HG02938 (cell line): ENCODE results near the gene SHISA6.

Source experiments
- ATAC-seq: cut with Tn5 transposase; IDR thresholded peaks from one replicate; pipeline ENCODE4 v1.9.1; 2021; ENCODE audit warnings: mild to moderate bottlenecking, moderate library complexity; ENCODE audit not compliant: unreplicated experiment

The SHISA6 gene

DNA sequence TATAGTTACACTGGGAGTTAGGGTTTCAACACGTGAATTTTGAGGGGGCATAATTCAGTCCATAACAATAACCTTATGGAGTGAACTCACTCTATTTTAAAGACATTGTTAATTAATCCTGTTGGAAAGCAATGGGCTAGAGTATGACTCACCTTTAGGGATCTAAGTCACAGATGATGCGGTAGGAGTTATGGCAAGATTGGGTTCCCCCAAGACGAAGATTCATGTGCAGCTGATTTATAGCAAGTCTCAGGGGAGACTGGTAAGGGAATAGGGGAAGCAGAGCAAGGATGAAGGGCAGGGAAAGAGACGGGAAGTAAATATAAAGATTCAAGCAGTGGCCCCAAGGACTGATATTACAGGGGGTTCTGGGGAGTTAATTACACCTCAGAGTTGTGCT is 197.7 kb downstream of the SHISA6 start:
- ATAC-seq = no peak

DNA sequence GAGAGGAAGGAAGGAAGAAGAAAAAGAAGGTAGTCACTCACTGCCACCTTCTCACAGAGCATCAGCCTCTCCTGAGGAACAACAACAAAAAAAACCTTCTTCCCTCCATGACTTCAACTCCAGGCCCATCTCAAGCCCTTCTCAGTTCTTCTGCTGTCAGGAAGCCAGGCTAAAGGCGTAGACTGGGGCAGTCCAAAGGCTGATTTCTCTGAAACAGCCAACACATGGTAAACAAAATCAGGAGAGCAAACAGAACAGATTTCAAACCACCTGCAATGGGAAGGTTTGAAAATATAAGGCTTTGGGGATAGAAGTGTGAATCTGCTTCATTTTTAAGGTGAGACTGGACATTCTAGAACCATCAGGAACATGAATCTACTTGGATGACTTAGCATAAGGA is 200.0 kb downstream of the SHISA6 start:
- ATAC-seq = no peak

DNA sequence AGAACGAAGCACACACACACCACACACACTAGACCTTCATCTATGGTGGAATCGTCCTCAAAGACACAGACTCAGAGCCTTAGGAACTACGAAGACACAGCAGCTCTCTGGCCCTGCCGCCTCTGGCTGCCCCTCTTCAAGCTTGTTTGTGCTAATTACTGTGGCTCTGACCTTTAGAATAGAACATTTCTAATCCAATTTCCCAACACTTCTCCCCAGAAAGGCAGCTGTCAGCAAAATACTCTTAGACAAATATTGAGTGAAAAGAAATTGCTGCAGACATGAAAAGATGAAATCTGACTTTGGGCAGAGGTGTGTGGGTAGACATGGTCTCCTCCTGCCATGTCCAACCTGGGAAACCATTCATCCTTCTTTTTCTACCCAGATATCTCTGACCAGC is 205.3 kb downstream of the SHISA6 start:
- ATAC-seq = no peak

DNA sequence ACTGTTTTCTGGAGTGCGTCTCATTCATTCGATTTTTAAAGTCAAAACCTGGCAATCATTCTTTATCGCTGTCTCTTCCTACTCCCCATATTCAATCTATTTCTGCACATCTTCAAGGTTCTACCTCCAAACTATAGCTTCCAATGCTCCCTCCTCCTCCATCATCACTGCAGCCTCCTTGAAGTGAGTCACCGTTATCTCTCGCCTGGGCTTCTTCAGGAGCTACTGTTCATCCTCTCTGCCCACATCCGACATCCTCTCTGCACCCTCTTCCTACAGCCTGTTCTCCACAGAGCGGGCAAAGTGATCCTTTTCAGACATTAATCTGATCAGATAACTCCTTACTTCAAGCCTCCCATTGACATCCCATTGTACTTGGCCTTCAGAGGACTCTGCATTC is 213.1 kb downstream of the SHISA6 start:
- no peak for ATAC-seq

DNA sequence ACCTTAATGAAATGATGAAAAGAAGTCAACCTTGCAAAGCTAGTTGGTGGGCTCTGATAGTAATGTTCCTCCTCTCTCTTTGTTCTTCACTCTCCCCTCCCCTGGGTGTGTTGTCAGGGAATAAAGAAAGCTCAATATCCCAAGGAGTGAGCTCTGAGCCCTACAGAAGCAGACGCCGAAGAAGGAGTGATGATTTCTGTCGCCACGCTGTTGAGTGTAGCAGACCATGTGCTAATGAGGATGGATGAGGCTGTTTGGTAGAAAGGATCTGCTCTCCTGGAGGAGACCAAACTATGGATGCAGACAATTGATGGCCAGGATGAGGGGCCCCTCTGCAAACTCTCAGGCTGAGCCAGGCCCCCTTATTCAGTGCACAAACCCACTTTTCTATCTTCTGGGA is 217.3 kb downstream of the SHISA6 start:
- no peak for ATAC-seq

DNA sequence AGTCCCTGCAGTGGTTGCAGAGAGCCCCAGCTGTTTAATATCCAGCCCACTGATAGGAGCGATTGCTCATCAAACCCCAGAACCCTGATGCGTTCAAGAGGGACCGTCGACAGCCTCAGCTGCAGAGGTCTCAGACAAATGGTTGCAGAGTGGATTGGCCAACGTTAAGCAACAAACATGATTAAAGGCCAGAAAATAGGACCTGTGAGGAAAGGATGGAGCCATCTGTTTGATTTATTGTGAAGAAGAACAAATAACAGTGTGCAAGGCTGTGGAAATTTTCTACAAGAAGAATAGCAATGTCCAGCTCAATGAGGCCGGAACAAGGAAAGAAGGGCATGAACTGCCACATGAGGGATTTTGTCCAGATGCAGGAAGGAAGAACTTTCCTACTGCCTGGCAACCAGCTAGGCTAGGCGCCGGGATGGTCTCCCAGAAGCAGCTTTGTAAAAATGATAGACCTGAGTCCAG is 218.9 kb downstream of the SHISA6 start:
- no peak for ATAC-seq

DNA sequence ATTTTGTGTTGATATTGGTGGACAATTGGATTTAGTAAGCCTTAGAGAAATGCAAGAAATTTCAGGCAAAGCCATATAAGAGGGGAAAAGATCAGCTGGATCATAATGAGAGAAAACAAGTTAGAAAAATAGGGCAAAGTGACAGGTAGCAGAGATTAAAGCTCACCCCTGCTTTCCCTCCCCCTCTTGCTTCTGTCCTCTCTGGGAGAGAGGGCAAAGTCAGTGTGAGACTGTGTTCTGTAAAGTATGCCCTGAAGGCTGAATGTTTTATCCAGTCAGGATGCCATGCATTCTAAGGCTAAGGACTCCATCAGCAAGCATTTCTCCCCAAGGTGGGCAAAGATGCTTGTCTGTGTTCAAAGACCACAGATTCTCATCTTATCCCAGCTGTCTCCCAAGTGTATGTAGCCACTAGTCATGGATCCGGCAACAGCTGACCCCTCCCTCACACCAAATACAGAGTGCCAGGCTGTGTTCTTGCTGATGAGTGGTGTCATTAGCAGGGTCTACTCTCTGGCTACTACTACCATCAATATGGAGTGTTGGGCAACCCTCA is 221.1 kb downstream of the SHISA6 start:
- no peak for ATAC-seq

DNA sequence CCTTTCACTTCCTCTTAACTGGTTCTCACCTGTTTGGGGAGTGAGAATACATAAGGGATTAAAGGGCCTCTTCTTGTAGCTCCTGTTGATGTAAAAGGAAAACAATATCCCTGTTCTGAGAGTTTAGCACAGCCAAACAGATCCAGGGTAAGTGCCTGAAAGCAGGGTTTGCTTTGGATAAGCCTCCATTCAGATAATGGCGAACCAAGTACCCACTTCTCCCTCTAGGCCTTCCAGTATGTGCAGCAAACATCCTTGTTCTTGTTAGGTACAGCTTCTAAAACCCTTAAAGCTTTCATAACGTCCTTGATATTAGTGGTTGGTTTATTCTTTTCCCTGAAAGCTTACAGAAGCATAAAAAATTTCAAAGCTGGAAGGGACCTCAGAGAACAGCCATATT is 226.6 kb downstream of the SHISA6 start:
- ATAC-seq = no peak

DNA sequence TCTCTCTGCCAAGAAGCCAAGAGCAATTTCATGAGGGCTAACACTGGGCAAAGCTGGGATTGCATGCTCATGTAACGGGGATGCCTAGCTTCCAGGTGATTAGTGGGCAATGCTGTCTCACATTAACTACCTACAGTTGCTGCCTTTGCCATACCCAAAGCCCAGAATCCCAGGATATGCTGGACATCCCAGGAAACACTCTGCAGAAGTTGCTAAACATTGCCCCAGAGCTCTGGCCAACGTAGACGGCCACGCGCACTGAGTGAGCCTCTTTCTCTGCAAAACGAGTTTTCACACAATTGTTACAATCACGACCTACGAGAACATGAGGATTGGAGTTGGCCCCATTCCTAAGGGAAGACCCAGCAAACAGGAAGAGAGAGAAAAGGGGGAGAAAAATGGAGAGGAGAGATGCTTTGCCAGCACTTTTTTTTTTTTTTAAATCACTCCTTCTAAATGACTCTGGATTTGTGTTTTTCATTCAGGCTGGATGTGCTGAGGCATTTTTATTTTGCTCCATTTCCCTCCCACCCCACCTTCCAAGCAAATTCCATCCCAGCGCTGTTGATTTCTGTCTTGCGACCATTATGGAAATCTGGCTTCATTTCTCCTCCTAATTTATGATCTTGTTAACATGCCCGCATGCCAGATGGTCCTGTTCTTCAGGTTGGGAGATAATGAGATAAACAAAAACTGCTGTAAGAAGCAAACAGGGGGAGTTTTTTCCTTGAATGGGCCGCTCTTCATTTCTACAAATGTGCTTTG is 244.5 kb downstream of the SHISA6 start:
- no peak for ATAC-seq

DNA sequence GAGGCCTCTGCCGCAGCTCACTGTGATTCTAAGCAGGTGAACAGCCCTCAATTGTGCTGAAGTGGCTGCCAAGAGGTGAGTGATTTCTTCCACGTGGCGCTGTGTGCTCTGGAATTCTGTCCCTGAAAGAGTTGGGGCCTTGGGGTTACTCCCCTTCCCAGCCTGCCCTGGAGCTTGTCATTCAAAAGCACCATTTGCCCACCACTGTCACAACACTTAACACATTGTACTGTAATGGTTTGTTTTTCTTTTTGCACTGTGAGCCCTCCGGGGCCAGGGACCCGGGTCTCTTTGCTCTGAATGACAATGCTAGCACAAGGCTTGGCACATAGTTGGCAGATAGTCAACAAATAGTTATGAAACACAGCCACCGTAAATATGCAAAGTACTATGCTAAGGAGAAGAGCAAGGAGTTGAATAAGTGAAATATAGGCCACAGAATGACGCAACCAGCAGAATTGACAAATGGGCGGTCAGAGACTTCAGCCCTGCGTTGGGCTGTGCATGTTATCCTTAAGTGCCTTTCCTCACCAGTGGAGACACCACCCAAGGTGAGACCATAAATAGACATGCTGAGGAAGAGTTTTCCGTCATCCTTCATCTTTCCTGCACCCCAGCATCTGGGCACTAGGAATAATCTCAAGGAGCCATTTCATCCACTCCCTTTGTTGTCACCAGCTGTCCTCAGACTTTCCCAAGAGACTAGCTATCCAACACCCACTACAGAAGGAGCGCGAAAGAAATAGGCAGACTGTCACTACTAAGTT is 245.3 kb downstream of the SHISA6 start:
- no peak for ATAC-seq

DNA sequence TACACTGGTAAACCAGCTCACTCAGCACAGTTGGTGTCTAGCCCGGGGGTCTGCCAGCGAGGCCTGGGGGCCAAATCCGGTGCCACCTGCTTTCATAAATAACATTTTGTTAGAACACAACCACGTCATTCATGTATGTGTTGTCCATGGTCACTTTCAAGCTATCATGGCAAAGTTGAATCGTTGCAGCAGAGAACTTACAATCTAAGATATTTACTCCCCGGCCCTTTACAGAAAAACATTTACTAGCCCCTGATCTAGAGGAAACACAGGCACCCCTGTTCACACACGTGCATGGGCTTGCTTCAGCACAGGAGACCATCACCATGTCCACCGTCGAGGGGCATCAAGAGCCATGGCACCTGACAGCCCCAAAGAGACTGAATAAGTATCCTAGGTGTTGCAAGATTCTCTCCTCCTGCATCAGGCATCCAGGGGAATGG is 245.9 kb downstream of the SHISA6 start:
- ATAC-seq = no peak

DNA sequence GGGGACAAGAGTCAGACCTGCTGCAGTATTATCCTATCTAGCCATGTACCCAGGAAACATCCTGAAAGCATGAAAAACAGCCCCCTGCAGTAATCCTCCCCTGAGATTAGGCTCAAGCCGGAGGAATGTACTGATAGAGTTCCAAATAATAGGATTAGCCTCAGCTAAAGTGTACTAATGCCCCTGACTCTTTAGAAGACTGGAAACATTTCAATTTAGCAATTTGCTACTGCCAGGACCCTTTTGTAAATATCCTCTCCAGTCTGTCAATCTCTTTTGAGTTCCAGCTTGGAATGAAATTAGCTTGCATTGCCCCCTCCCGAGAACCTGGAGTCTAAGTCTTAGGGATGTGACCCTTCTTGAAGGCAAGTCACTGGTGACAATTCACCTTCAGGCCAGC is 246.5 kb downstream of the SHISA6 start:
- no peak for ATAC-seq

DNA sequence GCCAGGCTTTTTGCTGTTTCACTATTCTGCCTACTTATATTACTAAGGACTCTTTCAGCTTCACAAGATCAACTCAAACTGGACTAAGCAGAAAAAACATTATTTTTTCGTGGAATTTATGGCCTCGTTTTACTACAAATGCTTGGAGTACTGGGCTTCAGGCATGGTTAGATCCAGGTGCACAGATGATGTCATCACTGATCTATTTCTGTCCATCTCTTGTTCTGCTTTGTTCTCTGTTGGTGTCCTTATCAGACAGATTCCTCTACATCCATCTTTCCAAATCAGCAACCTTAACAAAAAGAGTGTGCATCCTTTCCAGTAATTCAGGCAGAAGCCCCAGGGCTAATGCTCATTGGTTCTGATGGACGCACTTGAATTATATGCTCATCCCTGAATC is 247.4 kb downstream of the SHISA6 start:
- ATAC-seq = no peak

DNA sequence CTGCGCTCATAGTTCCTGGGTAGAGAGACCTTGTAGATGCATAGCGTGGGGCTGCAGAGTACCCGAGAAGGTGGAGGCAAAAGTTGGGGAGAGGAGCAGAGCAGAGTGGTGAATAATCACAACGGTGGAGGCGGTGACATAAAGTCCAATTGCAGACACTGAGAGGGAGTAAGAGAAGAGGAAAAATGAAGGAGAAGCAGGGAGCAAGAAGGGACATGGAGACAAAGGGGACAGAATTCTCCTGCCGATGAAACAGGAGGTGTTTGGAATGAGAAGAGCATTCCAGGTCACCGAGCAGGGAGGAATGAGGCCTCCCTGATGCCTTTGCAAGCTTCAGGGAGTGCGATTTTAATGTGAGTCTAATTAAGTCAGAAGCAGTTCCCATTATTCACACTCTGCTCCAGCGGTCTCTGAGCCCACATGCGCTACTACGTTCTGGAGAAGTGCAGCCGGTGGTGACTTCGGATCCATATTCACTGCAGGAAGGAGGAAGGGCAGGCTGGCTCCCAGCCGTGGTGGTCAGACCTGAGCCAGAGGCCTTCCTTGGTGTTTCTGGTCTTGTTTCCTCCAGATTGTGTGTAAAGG is 249.2 kb downstream of the SHISA6 start:
- no peak for ATAC-seq

DNA sequence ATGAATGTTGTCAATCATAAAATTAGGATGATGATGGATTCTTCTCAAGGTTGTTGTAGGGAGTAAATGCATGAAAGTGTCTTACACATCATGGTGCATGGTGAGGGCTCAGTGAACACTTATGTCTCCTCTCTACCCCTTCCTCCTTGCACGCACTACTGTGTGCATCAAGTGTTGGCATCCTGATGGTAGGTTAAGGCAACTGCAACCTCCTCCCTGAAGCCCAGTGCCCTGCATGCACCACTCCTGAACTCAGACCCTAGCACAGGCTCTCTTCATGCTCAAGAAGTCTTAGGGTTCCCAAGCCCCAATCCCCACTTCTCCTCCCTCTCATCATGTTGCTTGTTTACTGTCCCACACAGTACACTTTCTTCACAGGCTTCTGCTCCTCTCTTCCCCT is 251.5 kb downstream of the SHISA6 start:
- ATAC-seq = no peak

DNA sequence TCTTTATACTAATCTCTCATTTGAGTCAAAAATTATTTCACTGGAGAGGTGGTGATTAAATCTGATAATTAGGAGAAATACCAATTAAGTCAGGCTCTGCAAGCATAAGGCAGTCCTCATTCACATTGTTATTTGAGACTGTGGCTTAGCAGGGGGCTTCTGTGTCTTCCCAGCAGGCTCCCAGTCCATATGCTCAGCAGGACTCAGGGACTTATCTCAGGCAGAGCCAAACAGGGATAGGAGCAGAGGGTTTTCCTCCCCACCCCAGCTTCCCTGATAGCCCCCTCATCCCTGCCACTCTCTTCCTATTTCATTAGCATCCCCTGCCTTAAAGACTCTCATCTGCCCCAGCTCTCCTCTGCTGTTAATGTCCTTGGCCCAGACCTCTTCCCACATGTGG is 252.9 kb downstream of the SHISA6 start:
- no peak for ATAC-seq

DNA sequence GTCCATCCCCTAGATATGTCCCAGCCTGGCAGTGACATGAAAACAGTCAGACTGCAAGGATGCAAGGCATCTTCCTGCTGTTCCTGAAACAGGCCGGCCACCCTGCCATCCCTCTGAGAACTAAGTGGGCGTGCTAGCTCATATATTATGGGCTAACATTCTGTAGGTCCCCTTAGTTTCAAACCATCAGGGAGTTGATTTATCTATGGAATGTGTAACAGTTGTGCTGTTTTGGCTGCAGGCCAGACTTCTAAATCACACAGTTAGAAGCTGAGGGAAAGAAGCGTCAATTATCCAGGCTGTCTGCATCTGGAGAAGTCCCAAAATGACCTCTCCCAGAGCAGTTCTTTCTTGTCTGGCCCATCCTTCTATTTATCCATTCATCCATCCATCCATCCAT is 254.6 kb downstream of the SHISA6 start:
- ATAC-seq = no peak

DNA sequence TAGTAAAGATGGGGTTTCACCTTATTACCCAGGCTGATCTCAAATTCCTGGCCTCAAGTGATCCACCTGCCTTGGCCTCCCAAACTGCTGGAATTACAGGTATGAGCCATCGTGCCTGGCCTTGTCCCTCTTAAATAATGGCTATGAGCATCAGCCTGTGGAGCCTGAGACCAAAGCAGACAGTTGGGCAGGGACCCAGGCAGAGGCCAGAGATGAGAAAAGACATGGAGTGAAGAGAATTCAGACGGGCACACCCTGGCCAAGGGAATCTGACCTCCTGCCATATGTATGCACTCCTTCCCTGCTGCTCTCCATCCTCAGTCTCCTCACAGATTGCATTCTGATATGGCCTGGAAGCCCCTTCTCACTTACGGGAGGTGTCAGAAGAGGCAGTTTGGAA is 258.9 kb downstream of the SHISA6 start:
- no peak for ATAC-seq

DNA sequence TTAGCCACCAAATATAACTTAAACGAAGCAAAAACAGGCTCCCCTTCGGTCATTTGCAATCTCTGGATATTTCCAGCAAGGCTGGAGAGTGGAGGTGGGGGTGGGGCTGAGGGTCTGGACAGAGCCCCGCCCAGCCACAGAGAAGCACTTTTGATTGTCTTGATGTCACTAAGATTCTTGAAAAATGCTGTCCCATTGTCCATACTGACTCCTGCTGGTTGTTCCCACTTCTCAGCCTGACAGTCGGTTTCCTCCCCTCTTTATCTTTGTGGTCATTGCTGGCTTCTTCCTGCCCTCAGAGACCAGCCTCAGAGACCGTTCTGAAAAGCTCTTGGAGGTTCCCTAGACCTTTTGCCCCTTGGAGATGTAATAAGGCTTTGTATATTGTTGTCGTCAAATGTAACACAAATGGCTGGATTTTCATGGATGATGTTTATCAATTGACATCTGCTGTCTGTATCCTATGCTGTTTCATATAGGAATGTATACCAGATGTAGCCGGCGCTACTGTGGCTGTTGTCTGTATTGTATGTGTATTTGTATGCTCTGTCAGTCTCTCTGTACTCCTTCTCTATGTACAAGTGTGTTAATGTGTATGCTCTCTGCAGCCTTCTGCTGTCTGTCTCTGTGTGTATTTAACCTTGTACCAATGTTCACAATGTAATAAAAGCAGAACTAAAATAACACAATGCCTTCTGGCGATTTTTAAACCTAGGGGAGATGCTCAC is 262.5 kb downstream of the SHISA6 start:
- ATAC-seq = no peak

DNA sequence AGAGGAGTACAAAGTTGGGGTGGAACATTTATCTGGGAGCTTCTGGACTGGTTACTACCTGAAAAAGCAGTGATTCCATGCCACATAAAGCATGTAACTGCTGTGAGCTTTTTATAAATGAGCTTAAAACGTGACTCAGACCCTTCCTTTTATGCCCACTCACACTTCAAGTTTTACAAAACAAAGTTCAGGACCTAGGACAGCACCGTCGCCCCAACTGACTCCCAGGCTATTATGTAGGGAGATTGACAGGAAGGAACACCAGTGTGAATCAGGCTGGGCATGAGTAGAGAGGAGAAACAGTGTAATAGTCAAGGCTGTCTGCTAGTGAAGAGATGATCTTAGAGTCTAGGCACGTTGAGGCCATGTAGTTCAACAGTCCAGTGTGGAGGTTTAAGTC is 265.6 kb downstream of the SHISA6 start:
- ATAC-seq = no peak

DNA sequence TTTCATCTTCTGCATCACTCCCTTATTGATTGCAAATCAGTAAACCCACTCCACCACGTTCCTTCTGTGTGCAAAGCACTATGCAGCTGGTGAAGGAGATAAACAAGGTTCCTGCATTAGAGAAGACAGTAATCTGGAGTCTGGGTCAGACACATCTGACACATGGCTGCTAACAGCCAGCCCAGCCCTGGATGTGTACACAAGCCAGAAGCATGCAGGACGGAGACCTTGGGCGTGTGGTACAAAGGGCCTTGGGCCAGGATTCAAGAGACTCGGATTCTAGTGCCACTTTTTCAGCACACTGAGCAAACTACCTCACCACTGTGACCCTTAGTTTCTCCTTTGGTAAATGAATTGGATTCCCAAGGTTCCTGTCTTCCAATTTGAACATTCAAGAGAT is 270.7 kb downstream of the SHISA6 start:
- ATAC-seq = no peak
